Esophagus muscularis mucosa (tissue), 3 donors: ENCODE results near the gene AGK.

Experiments
- POLR2AphosphoS5 ChIP-seq, 2 donors: sonication (generic); formaldehyde crosslinking; IDR thresholded peaks; one replicate each; pipeline ENCODE4 v1.6.1; 2017; ENCODE audit warnings: antibody characterized with exemption in 2 of 2
- TF ChIP-seq, protein P1 (sequence below), 3 experiments: fragments of 200-600 bp in 2 of 3; fragments of 450-650 bp in 1 of 3; sonication (generic) in 2 of 3; IDR thresholded peaks; one replicate each; pipeline ENCODE4 v1.5.1; 2017 to 2019; ENCODE audit warnings: antibody characterized with exemption in 3 of 3, mild to moderate bottlenecking in 2 of 3, moderate library complexity in 1 of 3

DNA sequence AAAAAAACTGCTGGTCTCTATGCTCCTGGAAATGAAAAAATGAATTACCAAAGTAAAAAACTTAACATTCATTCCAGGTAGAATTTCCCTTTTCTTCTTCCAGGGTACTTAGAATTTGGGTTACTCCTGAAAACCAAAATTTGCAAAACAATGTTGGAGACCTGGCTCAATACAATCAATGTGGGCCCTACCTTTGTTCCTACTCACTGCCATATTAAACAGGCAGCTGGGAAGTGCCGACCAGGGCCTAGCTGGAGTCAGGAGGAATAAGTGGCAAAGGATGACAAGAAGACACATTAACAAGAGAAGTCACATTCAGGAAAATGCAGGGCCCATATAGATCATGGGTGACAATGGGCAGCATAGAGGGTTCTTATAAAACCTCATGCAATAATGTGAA, 6.4 kb upstream of the AGK start:
- no peak for TF ChIP-seq POLR2AphosphoS5 (IDR thresholded peaks at IDR 0.05)
- TF ChIP-seq, protein P1, sequence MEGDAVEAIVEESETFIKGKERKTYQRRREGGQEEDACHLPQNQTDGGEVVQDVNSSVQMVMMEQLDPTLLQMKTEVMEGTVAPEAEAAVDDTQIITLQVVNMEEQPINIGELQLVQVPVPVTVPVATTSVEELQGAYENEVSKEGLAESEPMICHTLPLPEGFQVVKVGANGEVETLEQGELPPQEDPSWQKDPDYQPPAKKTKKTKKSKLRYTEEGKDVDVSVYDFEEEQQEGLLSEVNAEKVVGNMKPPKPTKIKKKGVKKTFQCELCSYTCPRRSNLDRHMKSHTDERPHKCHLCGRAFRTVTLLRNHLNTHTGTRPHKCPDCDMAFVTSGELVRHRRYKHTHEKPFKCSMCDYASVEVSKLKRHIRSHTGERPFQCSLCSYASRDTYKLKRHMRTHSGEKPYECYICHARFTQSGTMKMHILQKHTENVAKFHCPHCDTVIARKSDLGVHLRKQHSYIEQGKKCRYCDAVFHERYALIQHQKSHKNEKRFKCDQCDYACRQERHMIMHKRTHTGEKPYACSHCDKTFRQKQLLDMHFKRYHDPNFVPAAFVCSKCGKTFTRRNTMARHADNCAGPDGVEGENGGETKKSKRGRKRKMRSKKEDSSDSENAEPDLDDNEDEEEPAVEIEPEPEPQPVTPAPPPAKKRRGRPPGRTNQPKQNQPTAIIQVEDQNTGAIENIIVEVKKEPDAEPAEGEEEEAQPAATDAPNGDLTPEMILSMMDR (IDR thresholded peaks at IDR 0.05): no peak
